Keratinocyte (primary cell): ENCODE results near the gene AOPEP. TPM values are rescaled to one million over a fixed set of nuclear protein-coding genes. Genes with fewer than 3 reads are reported as not detected.

ENCODE experiments used
- DNase-seq: peaks from one replicate; pipeline ENCODE4 v3.0.0-alpha.2; 2011; ENCODE audit warnings: low read depth, missing footprints, low spot score
- FAIRE-seq: peaks from 2 replicates; lab custom pipeline; 2011; peaks lifted over from hg19 to GRCh38; lab: Jason Lieb, UNC
- H2AFZ ChIP-seq: 2 replicates; pipeline ENCODE4 v1.6.0; 2012; ENCODE audit warnings: low read length, control low read depth, inconsistent platforms; ENCODE audit not compliant: control insufficient read depth
- H3K27ac ChIP-seq: 2 replicates; pipeline ENCODE4 v1.5.1; 2011; ENCODE audit warnings: low read length; ENCODE audit not compliant: control insufficient read depth, insufficient read depth
- H3K27me3 ChIP-seq: 3 replicates; pipeline ENCODE4 v1.6.0; 2011; ENCODE audit warnings: low read length; ENCODE audit not compliant: control insufficient read depth, insufficient read depth; ENCODE audit errors: extremely low read depth
- H3K36me3 ChIP-seq, 2 experiments: 2 replicates in 1 of 2; 3 replicates in 1 of 2; pipeline ENCODE4 v1.5.1; 2011; ENCODE audit warnings: low read length in 2 of 2, mild to moderate bottlenecking in 1 of 2; ENCODE audit not compliant: control insufficient read depth in 2 of 2, insufficient read depth in 2 of 2; ENCODE audit errors: extremely low read depth in 1 of 2
- H3K4me1 ChIP-seq: 3 replicates; pipeline ENCODE4 v1.5.1; 2011; ENCODE audit warnings: low read length; ENCODE audit not compliant: control insufficient read depth, insufficient read depth; ENCODE audit errors: extremely low read depth
- H3K4me2 ChIP-seq: 3 replicates; pipeline ENCODE4 v1.6.0; 2011; ENCODE audit warnings: low read depth, low read length; ENCODE audit not compliant: control insufficient read depth, insufficient read depth; ENCODE audit errors: extremely low read depth
- H3K4me3 ChIP-seq, 3 experiments: fragments of 200-600 bp in 1 of 3; sonication (generic) in 1 of 3; 2 replicates in 2 of 3; 3 replicates in 1 of 3; pipeline ENCODE4 v1.5.1; 2011 to 2016; ENCODE audit warnings: low read length in 3 of 3, mild to moderate bottlenecking in 3 of 3, control low read depth in 2 of 3, inconsistent platforms in 1 of 3, low read depth in 1 of 3, mixed read lengths in 1 of 3, mixed run types in 1 of 3, moderate library complexity in 1 of 3; ENCODE audit not compliant: control insufficient read depth in 2 of 3, insufficient read depth in 2 of 3; ENCODE audit errors: extremely low read depth in 1 of 3
- H3K79me2 ChIP-seq: 2 replicates; pipeline ENCODE4 v1.6.0; 2012; ENCODE audit warnings: low read length; ENCODE audit not compliant: control insufficient read depth, insufficient read depth
- H3K9ac ChIP-seq: 3 replicates; pipeline ENCODE4 v1.6.0; 2011; ENCODE audit warnings: low read length; ENCODE audit not compliant: control insufficient read depth, insufficient read depth; ENCODE audit errors: extremely low read depth
- H3K9me1 ChIP-seq: 3 replicates; pipeline ENCODE4 v1.6.0; 2011; ENCODE audit warnings: low read length; ENCODE audit not compliant: control insufficient read depth, insufficient read depth; ENCODE audit errors: extremely low read depth
- H3K9me3 ChIP-seq: 2 replicates; pipeline ENCODE4 v1.5.1; 2012; ENCODE audit warnings: low read depth, low read length; ENCODE audit not compliant: control insufficient read depth
- H4K20me1 ChIP-seq: 3 replicates; pipeline ENCODE4 v1.6.0; 2011; ENCODE audit warnings: low read length; ENCODE audit not compliant: control insufficient read depth, insufficient read depth; ENCODE audit errors: extremely low read depth
- CTCF ChIP-seq, 3 experiments: IDR thresholded peaks in 1 of 3; conservative IDR thresholded peaks in 1 of 3; optimal IDR thresholded peaks in 1 of 3; 2 replicates in 2 of 3; 3 replicates in 1 of 3; pipeline versions ENCODE3 to v1.5.1; 2011; ENCODE audit warnings: low read length in 3 of 3, mild to moderate bottlenecking in 3 of 3, moderate library complexity in 2 of 3, control low read depth in 1 of 3, inconsistent platforms in 1 of 3; ENCODE audit not compliant: insufficient read depth in 2 of 3; ENCODE audit errors: extremely low read depth in 1 of 3
- EZH2 ChIP-seq: IDR thresholded peaks from one replicate; pipeline ENCODE4 v1.6.1; 2012; ENCODE audit warnings: inconsistent platforms, mild to moderate bottlenecking, low read length, moderate library complexity
- dilution Hi-C: fragments of 300-500 bp; cut with MboI; formaldehyde crosslinking; loops from one replicate; pipeline ENCODE4 v1.7.0; 2020; ENCODE audit warnings: low sequenced_read_pairs; ENCODE audit not compliant: extremely low pct_ligation_motif_present
- polyA plus RNA-seq, 5 experiments: library from polyadenylated mRNA; depleted of rRNA in 3 of 5; stranded (reverse) in 3 of 5; stranded (forward) in 1 of 5; unstranded in 1 of 5; fragments of >200 nt; gene quantifications; 1 replicate in 1 of 5; 2 replicates in 3 of 5; 3 replicates in 1 of 5; pipeline versions ENCODE4 v1.2.1 to v1.2.3, GENCODE V29; 2011 to 2012; ENCODE audit warnings: missing spikeins in 2 of 5, low read depth in 1 of 5, low replicate concordance in 1 of 5

AOPEP gene
- polyA plus RNA-seq, 1 donor (not counting 4 experiments of a cell fraction or from before 2014, with no cell fraction given), result 27.0 TPM

DNA sequence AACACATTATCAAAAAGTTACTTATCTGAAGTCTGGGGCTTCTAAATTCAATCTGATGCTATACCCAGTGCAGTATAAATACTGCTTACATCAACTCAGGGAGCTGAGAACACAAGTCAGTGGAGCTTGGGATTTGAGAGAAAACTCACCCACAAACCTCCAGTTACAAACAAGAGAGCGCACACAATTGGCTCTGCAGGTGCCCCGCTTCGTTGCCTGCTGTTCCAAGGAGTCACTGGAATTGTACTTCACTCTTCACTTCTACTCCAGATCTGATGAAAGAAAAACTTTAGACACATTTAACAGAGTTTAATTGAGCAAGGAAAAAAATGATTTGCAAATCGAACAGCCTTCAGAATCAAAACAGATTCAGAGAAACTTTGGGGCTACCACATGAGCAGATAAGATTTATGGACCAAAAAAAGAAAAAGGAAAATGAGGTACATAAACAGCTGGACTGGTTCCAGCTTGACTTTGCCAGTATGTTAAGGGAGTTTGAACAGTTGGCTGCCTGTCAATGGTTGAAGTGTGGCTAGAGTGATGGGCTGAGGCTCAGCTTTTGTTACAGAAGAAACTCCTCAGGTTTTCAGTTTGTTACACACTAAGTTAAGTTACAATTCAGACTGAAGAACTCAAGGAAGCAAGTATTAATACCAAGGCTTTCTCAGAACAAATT, 156.6 kb downstream of the AOPEP start:
- no peak overlapping the region for H3K9ac ChIP-seq
- no peaks in the 10 kb centered on the region for H4K20me1 ChIP-seq
- H3K9me1 ChIP-seq, result no peaks in the 10 kb centered on the region
- TF ChIP-seq EZH2, result no peak
- no peak for TF ChIP-seq CTCF (optimal IDR thresholded peaks at IDR 0.05 in 1 of 3, IDR thresholded peaks at IDR 0.05 in 1 of 3, conservative IDR thresholded peaks at IDR 0.05 in 1 of 3; ENCODE audit: extremely low read depth in 1 of 3, insufficient read depth in 2 of 3, low read length in 3 of 3)
- FAIRE-seq, result no peak
- no peak for DNase-seq
- H3K27me3 ChIP-seq, result no peaks in the 10 kb centered on the region
- no peaks in the 10 kb centered on the region for H3K9me3 ChIP-seq
- no peak overlapping the region for H3K4me3 ChIP-seq
- dilution Hi-C loops, result no loop called here
- H2AFZ ChIP-seq, result no peak overlapping the region
- H3K4me2 ChIP-seq, result no peak overlapping the region
- peaks cover 19% of the 10 kb centered on the region for H3K4me1 ChIP-seq
- no peaks in the 10 kb centered on the region for H3K36me3 ChIP-seq
- no peaks in the 10 kb centered on the region for H3K79me2 ChIP-seq
- no peak overlapping the region for H3K27ac ChIP-seq

DNA sequence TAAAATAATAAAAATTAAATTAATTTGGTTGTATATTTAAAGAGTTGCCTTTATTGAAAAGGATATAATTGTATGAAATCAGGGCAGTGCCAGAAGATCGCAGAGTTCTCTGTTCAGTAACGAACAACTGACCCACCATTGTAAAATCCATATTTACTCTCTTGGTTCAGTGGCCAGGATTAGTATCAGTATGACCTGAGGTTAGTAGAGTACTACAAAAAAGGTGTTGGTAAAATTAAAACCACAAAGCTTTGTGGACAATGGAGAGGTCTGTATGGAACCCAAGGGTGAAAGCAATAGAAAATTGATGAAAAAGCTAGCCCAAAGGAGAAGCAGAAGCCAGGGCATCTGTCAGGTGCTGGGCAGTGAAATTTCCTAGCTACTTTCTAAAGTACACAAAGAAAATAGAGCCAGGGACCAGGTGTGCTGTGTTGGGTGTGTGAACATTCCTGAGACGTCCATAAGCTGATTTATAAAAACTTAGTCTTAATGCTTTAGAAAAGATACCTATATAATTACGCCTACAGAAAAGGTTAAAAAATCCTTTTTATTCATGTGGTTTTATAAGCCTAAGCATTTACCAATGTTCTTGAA, 159.5 kb downstream of the AOPEP start:
- Histone ChIP-seq H3K27ac (no peak overlapping the region), H4K20me1 (no peaks in the 10 kb centered on the region), H3K9me3 (no peaks in the 10 kb centered on the region), H3K27me3 (no peaks in the 10 kb centered on the region), H3K4me2 (no peak overlapping the region), H2AFZ (no peak overlapping the region), H3K36me3 (no peaks in the 10 kb centered on the region), H3K4me1 (peaks cover 5% of the 10 kb centered on the region), H3K9ac (no peak overlapping the region), H3K4me3 (no peak overlapping the region), H3K79me2 (no peaks in the 10 kb centered on the region), H3K9me1 (no peaks in the 10 kb centered on the region)
- dilution Hi-C loops, result no loop called here
- DNase-seq (no peak), FAIRE-seq (no peak)
- no peak for TF ChIP-seq CTCF (optimal IDR thresholded peaks at IDR 0.05 in 1 of 3, IDR thresholded peaks at IDR 0.05 in 1 of 3, conservative IDR thresholded peaks at IDR 0.05 in 1 of 3; ENCODE audit: extremely low read depth in 1 of 3, insufficient read depth in 2 of 3, low read length in 3 of 3)
- TF ChIP-seq EZH2, result no peak
